Activated B cell treated with CpG ODN at 0.5 μM for 24 hours (primary cell): Measurements from ENCODE around the gene MXRA7. TPM values are rescaled to one million over a fixed set of nuclear protein-coding genes. Genes with fewer than 3 reads are reported as not detected.

Source experiments
- ATAC-seq: fragments of 200-7000 bp; cut with Tn5 transposase; one replicate; pipeline ENCODE4 v1.10.0; 2021; ENCODE audit warnings: low read depth, mild to moderate bottlenecking, moderate library complexity
- CTCF ChIA-PET: fragments of 350-600 bp; sonication (Branson Sonifier 250); formaldehyde crosslinking; loops from one replicate; lab custom pipeline; 2021; ENCODE audit warnings: antibody characterized with exemption; lab: Charles Lee
- POLR2A ChIA-PET: fragments of 350-600 bp; sonication (Branson Sonifier 250); formaldehyde crosslinking; loops from one replicate; lab custom pipeline; 2021; ENCODE audit warnings: antibody characterized with exemption; lab: Charles Lee
- DNase-seq: peaks from one replicate; pipeline ENCODE4 v3.0.0; 2022
- H3K27ac Mint-ChIP-seq: one replicate; pipeline ENCODE4 v1.8.0; 2020; ENCODE audit warnings: mixed read lengths
- H3K27me3 Mint-ChIP-seq: one replicate; pipeline ENCODE4 v1.8.0; 2021; ENCODE audit warnings: mixed read lengths
- H3K36me3 Mint-ChIP-seq: one replicate; pipeline ENCODE4 v1.8.0; 2021; ENCODE audit warnings: low read depth, mixed read lengths
- H3K4me1 Mint-ChIP-seq: one replicate; pipeline ENCODE4 v1.8.0; 2021; ENCODE audit warnings: mixed read lengths
- H3K4me3 Mint-ChIP-seq: one replicate; pipeline ENCODE4 v1.8.0; 2020; ENCODE audit warnings: mild to moderate bottlenecking, mixed read lengths
- H3K9me3 Mint-ChIP-seq: one replicate; pipeline ENCODE4 v1.8.0; 2020; ENCODE audit warnings: mixed read lengths
- CTCF ChIP-seq: fragments of 200-600 bp; IDR thresholded peaks from one replicate; pipeline ENCODE4 v1.8.0; 2022; ENCODE audit warnings: antibody characterized with exemption, mild to moderate bottlenecking
- intact Hi-C: fragments of 100-400 bp; cut with micrococcal nuclease; formaldehyde crosslinking; loops from one replicate; pipeline ENCODE4 v1.15.1; 2024
- total RNA-seq: library from RNA; stranded (reverse); gene quantifications from 2 replicates; pipeline ENCODE4 v1.2.3, GENCODE V29; 2022

The MXRA7 gene
- total RNA-seq, 1 donor from 2014 or later = 13.5 TPM

DNA sequence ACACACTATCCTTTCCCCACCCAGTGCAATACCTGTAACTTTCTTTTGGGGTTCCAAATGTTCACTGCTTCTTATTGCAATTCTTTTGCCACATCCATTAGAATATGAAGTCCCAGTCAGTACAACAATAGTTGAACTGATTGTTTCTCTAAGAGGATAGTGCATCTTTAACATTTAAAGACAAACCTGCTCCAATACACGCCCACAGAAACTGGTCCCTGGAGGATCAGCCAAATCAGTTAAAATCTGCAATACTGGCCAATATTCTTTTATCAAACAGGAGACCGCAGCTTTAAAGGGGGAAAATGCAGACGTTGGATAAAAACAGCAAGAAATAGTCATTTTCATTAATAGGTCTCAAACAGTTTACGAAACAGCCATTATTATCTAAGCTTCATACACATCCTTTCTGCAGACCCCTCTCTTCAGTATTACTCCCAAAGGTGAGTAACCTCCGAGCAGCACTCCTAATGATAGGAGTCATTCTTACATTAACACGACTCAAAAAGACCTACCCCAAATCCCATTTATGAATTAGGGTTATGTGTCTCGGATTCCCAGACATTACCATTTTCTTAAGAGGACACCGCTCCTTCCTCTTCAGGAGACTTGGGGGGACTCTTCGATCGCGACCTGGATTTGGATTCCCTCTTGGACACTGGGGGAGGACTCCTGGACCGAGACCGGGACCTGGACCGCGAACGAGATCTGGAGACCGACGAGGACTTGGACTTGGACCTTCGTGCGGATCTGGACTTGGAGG lies 25.0 kb upstream of the MXRA7 start:
- ChIA-PET POLR2A (interaction anchor here (0.5 to 6.2 kb wide), 9 partner anchors 9 to 1059 kb away, joined by 3 to 218 read pairs (median 3); partner anchors contain the start of genes JMJD6 and METTL23), CTCF (interaction anchor here (1.4 kb wide), 1 partner anchor 9 kb away, joined by 3 read pairs; the partner anchor contains the start of gene METTL23)
- Mint-ChIP-seq H3K27me3 (no peaks in the 10 kb centered on the region), H3K4me3 (peak overlapping the region; percentile 97), H3K9me3 (no peaks in the 10 kb centered on the region), H3K27ac (peak overlapping the region; percentile 88), H3K36me3 (peaks cover 69% of the 10 kb centered on the region), H3K4me1 (peaks cover 61% of the 10 kb centered on the region)
- ATAC-seq (no peak), DNase-seq (no peak)
- intact Hi-C loops = loop anchor here (2.0 to 5.0 kb wide), 3 partner anchors 587 to 1328 kb away; partner anchors contain the start of genes GRB2 and TNRC6C
- TF ChIP-seq CTCF = no peak

GRCh38 chr17:76735006-76735405 lies 24.2 kb upstream of the MXRA7 start:
- intact Hi-C loops = loop anchor here (5.0 kb wide), 2 partner anchors 587 to 1328 kb away; partner anchors contain the start of gene GRB2
- ChIA-PET CTCF (interaction anchor here (1.4 kb wide), 1 partner anchor 8 kb away, joined by 3 read pairs; the partner anchor contains the start of gene METTL23), POLR2A (interaction anchor here (0.5 to 6.2 kb wide), 6 partner anchors 8 to 586 kb away, joined by 3 to 218 read pairs (median 3); partner anchors contain the start of genes JMJD6 and METTL23)
- Mint-ChIP-seq H3K27me3 (no peaks in the 10 kb centered on the region), H3K36me3 (peaks cover 74% of the 10 kb centered on the region), H3K4me1 (peaks cover 57% of the 10 kb centered on the region), H3K27ac (peak overlapping the region; percentile 88), H3K9me3 (no peaks in the 10 kb centered on the region), H3K4me3 (peak overlapping the region; percentile 97)
- no peak for TF ChIP-seq CTCF
- no peak for DNase-seq
- ATAC-seq = no peak

- ATAC-seq = no peak
- H3K36me3 Mint-ChIP-seq = peaks cover 80% of the 10 kb centered on the region
These were observed 23.5 kb upstream of the MXRA7 start for GRCh38 chr17:76734080-76734840.

GRCh38 chr17:76733618-76733957 lies 22.8 kb upstream of the MXRA7 start:
- TF ChIP-seq CTCF = no peak
- ATAC-seq (no peak), DNase-seq (no peak)
- Mint-ChIP-seq H3K4me3 (peak overlapping the region; percentile 97), H3K4me1 (peaks cover 64% of the 10 kb centered on the region), H3K9me3 (no peaks in the 10 kb centered on the region), H3K27ac (peak overlapping the region; percentile 53), H3K27me3 (no peaks in the 10 kb centered on the region), H3K36me3 (peaks cover 81% of the 10 kb centered on the region)
- intact Hi-C loops = no loop called here
- POLR2A ChIA-PET = interaction anchor here (0.6 to 1.0 kb wide), 2 partner anchors 206 to 727 kb away, joined by 3 to 5 read pairs; no protein-coding TSS in a partner anchor
- CTCF ChIA-PET = no interaction called here

More at GRCh38 chr17:76734080-76734840, 23.5 kb upstream of the MXRA7 start:
- no peak for TF ChIP-seq CTCF
- Mint-ChIP-seq H3K4me1 (peaks cover 63% of the 10 kb centered on the region), H3K4me3 (peak overlapping the region; percentile 97), H3K27me3 (no peaks in the 10 kb centered on the region), H3K9me3 (no peaks in the 10 kb centered on the region), H3K27ac (peak overlapping the region; percentile 88)
- DNase-seq = no peak
- intact Hi-C loops = no loop called here
- CTCF ChIA-PET = interaction anchor here (1.4 kb wide), 1 partner anchor 7 kb away, joined by 3 read pairs; the partner anchor contains the start of gene METTL23
- POLR2A ChIA-PET = interaction anchor here (0.6 to 6.2 kb wide), 4 partner anchors 7 to 726 kb away, joined by 3 to 218 read pairs (median 4); partner anchors contain the start of genes JMJD6 and METTL23
